Thoracic aorta (tissue), 2 donors: ENCODE results near the gene LKAAEAR1. TPM values are rescaled to one million over a fixed set of nuclear protein-coding genes. Genes with fewer than 3 reads are reported as not detected.

Source experiments
- ATAC-seq: fragments of 150-250 bp; one replicate; pipeline ENCODE4 v1.8.0; 2017; ENCODE audit warnings: low read depth; ENCODE audit not compliant: insufficient number of reproducible peaks, low FRiP score
- DNase-seq: peaks from one replicate; pipeline ENCODE4 v3.0.0-alpha.2; 2020; ENCODE audit warnings: low spot score
- H3K27ac ChIP-seq, 2 donors: fragments of 200-600 bp; sonication (generic); 1 replicate in 1 of 2; 2 replicates in 1 of 2; pipeline ENCODE4 v1.5.1; 2016; ENCODE audit warnings: mild to moderate bottlenecking in 2 of 2, moderate library complexity in 2 of 2
- H3K27me3 ChIP-seq: fragments of 200-600 bp; sonication (generic); replicated peaks from 2 replicates; pipeline ENCODE4 v1.6.0; 2016; ENCODE audit warnings: mild to moderate bottlenecking; ENCODE audit not compliant: insufficient read depth
- H3K36me3 ChIP-seq: fragments of 200-600 bp; sonication (generic); one replicate; pipeline ENCODE4 v1.5.1; 2016
- H3K4me1 ChIP-seq, 2 donors: fragments of 200-600 bp; sonication (generic); 1 replicate in 1 of 2; 2 replicates in 1 of 2; pipeline versions ENCODE4 v1.5.1 to v1.6.0; 2016; ENCODE audit warnings: low read depth in 2 of 2, mild to moderate bottlenecking in 1 of 2; ENCODE audit not compliant: control insufficient read depth in 1 of 2
- H3K4me3 ChIP-seq: fragments of 200-600 bp; sonication (generic); 2 replicates; pipeline ENCODE4 v1.5.1; 2016; ENCODE audit warnings: mild to moderate bottlenecking
- H3K9me3 ChIP-seq: fragments of 200-600 bp; sonication (generic); 2 replicates; pipeline ENCODE4 v1.5.1; 2016
- total RNA-seq, 2 donors: library from RNA; depleted of rRNA; stranded (reverse); fragments of >200 nt; gene quantifications; one replicate each; pipeline versions ENCODE4 v1.1.0 to v1.2.3, GENCODE V29; 2016
- TF ChIP-seq, protein P1 (sequence below): fragments of 200-600 bp; sonication (generic); IDR thresholded peaks from one replicate; pipeline ENCODE4 v1.5.1; 2019; ENCODE audit warnings: antibody characterized with exemption

Gene LKAAEAR1
- total RNA-seq, 2 donors from 2014 or later: not detected

DNA sequence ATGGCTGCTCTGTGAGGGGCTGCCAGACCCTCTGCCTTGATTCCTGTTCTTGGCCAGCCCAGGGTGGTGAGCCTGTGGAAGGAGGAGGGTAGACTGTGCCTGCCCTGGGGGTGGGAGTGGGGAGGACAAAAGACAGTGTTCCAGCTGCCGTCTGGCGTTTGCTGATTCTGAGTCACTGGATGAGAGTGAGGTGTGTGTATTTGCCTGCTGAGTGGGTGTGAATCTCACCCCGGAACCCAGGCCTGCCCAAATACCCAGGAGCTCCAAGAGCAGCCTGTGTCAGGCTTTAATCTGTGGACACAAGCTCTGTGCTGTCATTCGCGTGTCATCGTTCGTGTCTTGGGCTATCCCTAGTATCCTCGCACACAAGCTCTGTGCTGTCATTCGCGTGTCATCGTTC is 2.6 kb upstream of the LKAAEAR1 start:
- H3K4me1 ChIP-seq: peaks cover 10 to 16% of the 10 kb centered on the region in 2 donors
- no peak overlapping the region for H3K27ac ChIP-seq
- no peaks in the 10 kb centered on the region for H3K27me3 ChIP-seq
- ATAC-seq (no peak), DNase-seq (no peak)
- no peaks in the 10 kb centered on the region for H3K36me3 ChIP-seq
- no peak overlapping the region for H3K4me3 ChIP-seq
- TF ChIP-seq, protein P1, sequence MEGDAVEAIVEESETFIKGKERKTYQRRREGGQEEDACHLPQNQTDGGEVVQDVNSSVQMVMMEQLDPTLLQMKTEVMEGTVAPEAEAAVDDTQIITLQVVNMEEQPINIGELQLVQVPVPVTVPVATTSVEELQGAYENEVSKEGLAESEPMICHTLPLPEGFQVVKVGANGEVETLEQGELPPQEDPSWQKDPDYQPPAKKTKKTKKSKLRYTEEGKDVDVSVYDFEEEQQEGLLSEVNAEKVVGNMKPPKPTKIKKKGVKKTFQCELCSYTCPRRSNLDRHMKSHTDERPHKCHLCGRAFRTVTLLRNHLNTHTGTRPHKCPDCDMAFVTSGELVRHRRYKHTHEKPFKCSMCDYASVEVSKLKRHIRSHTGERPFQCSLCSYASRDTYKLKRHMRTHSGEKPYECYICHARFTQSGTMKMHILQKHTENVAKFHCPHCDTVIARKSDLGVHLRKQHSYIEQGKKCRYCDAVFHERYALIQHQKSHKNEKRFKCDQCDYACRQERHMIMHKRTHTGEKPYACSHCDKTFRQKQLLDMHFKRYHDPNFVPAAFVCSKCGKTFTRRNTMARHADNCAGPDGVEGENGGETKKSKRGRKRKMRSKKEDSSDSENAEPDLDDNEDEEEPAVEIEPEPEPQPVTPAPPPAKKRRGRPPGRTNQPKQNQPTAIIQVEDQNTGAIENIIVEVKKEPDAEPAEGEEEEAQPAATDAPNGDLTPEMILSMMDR: no peak
- H3K9me3 ChIP-seq: no peaks in the 10 kb centered on the region

DNA sequence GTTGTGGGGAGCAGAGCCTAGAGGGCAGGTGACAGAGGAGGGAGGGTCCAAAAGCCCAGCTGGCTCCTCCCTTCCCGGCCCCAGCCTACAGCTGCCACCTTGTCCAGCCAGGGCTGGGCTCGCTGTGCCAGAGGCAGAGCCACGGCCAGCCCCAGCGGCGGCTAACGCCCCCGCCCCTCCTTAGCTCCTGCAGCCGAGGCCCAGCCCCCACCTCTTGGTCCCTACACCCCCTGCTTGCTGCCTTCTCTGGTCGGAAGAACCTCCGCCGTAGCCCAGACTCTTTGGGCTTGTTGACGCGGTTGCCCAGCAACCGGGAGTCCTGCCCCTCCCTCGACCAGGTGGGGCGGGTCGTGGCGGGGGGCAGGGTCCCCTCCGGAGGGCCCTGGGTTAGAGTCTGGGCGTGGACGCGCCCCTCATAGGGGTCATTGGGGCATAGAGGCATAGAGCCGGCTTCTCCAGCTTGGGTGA is 521 bp upstream of the LKAAEAR1 start:
- Histone ChIP-seq H3K27me3 (no peaks in the 10 kb centered on the region), H3K4me1 (peaks cover 10 to 22% of the 10 kb centered on the region in 2 donors), H3K4me3 (no peak overlapping the region), H3K9me3 (no peaks in the 10 kb centered on the region), H3K36me3 (no peaks in the 10 kb centered on the region), H3K27ac (no peak overlapping the region)
- ATAC-seq (no peak), DNase-seq (no peak)
- TF ChIP-seq, protein P1: no peak

DNA sequence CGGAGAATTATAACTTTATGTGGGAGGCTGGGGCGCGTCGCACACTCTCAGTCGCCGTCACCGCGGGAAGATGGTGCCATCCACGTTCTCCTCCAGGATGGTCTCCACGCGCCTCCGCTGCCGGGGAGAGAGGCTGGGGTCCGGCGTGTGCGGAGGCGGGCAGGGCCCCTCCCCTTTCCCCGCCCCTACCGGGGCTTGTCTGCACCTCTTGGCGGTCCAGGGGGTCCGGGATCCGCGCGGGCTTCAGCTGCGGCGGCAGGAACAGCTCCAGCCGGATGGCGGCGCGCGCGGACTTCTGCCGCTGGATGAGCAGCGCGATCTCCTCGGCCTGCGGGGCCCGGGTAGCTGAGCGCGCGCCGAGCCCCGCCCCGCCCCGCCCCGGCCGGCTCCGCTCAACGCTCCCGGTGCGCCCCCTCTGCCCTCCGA is 807 bp downstream of the LKAAEAR1 start:
- H3K4me3 ChIP-seq: peak overlapping the region; percentile 75
- no peaks in the 10 kb centered on the region for H3K9me3 ChIP-seq
- no peaks in the 10 kb centered on the region for H3K36me3 ChIP-seq
- H3K27ac ChIP-seq: no peak overlapping the region
- H3K4me1 ChIP-seq: peaks cover 19 to 33% of the 10 kb centered on the region in 2 donors
- DNase-seq (no peak), ATAC-seq (no peak)
- TF ChIP-seq, protein P1: peak; percentile 49
- H3K27me3 ChIP-seq: no peaks in the 10 kb centered on the region

DNA sequence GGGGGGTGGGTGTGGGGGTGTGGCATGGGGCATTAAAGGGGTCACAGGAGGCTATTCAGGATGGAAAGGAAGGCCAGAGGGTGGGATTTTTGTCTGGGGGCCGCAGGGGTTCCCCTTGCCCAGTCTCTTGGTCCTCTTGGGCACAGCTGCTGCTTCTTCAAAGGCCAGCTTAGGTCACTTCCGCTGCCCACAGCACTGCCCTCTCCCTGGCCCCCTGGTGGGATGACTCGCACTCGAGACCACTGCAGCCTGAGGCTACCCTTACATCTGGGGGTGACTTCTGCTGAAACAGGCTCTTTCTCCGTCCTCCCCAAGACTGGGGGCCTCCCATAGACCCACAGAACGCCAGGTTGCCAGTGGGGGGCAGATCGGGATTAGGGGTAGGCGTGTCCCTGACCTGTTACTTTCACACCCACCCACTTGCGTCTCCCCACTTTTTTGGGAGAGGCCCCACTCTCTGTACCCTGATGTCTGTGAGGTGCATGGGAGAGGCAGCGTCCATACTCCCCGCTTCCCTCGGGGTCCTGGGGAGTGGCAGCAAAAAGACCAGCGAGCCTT is 1.3 kb downstream of the LKAAEAR1 start:
- ATAC-seq (no peak), DNase-seq (no peak)
- TF ChIP-seq, protein P1: no peak
- H3K4me1 ChIP-seq: peaks cover 20 to 38% of the 10 kb centered on the region in 2 donors
- H3K4me3 ChIP-seq: peak overlapping the region; percentile 75
- H3K9me3 ChIP-seq: no peaks in the 10 kb centered on the region
- H3K27me3 ChIP-seq: no peaks in the 10 kb centered on the region
- no peak overlapping the region for H3K27ac ChIP-seq
- H3K36me3 ChIP-seq: no peaks in the 10 kb centered on the region

DNA sequence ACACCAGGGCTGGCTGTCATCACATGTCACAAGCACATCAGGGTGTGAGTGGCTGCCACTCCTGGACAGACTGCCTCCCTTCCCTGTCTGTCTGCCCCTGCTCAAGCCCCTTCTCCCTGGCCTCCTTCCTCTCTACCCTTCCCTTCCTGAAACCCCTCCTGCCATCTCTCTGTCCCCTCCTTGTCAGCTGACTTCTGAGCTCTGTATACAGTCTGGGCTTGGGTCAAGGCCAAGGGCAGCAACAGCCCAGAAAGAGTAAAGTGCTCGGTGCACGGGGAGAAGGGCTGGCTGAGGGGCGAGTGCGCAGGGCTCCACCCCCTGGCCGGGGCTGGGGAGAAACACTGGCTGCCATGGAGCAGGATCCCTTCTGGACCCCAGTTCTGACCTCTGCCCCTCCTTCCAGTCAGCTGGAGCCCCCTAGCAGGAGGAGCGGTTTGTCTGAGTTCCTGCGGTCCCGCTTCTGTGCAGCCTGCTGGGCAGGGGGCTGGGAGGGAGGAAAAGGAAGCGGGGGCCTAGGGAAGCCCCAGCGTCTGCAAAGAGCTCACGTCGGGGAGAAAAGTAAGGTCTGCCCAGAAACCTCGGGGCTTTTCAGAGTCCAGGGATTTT is 2.0 kb downstream of the LKAAEAR1 start:
- no peak for ATAC-seq

More for the DNA sequence above, 2.0 kb downstream of the LKAAEAR1 start:
- Histone ChIP-seq H3K36me3 (no peaks in the 10 kb centered on the region), H3K27ac (no peak overlapping the region), H3K4me1 (peaks cover 20 to 38% of the 10 kb centered on the region in 2 donors), H3K9me3 (no peaks in the 10 kb centered on the region), H3K27me3 (no peaks in the 10 kb centered on the region), H3K4me3 (no peak overlapping the region)
- no peak for DNase-seq
- TF ChIP-seq, protein P1: no peak
